H9 (cell line): ENCODE measurements around the gene PIBF1. TPM values are rescaled to one million over a fixed set of nuclear protein-coding genes. Genes with fewer than 3 reads are reported as not detected.

ENCODE experiments used
- DNase-seq: peaks from one replicate; pipeline ENCODE4 v3.0.0-alpha.2; 2017
- H2AFZ ChIP-seq: one replicate; pipeline ENCODE4 v1.6.1; 2013; ENCODE audit warnings: mild to moderate bottlenecking, low read length, control low read depth, moderate library complexity
- H2AK5ac ChIP-seq: 2 replicates; pipeline ENCODE4 v1.6.1; 2013; ENCODE audit warnings: low read length, control low read depth, mixed read lengths; ENCODE audit not compliant: insufficient read length
- H2BK120ac ChIP-seq: one replicate; pipeline ENCODE4 v1.6.1; 2013; ENCODE audit warnings: low read depth, mild to moderate bottlenecking, low read length, control low read depth, inconsistent platforms; ENCODE audit not compliant: poor library complexity, severe bottlenecking
- H2BK12ac ChIP-seq: 2 replicates; pipeline ENCODE4 v1.6.1; 2013; ENCODE audit warnings: low read length, control low read depth, mixed read lengths, low read depth; ENCODE audit not compliant: insufficient read length
- H2BK15ac ChIP-seq: 2 replicates; pipeline ENCODE4 v1.6.1; 2013; ENCODE audit warnings: low read depth, low read length, control low read depth
- H2BK20ac ChIP-seq: one replicate; pipeline ENCODE4 v1.6.1; 2013; ENCODE audit warnings: low read depth, mild to moderate bottlenecking, low read length, control low read depth, inconsistent platforms; ENCODE audit not compliant: poor library complexity, severe bottlenecking
- H2BK5ac ChIP-seq: 2 replicates; pipeline ENCODE4 v1.6.1; 2013; ENCODE audit warnings: low read length, control low read depth, mixed read lengths; ENCODE audit not compliant: insufficient read length
- H3K14ac ChIP-seq: 2 replicates; pipeline ENCODE4 v1.6.1; 2013; ENCODE audit warnings: low read length, control low read depth; ENCODE audit not compliant: insufficient read depth
- H3K18ac ChIP-seq: 2 replicates; pipeline ENCODE4 v1.6.1; 2013; ENCODE audit warnings: low read depth, mild to moderate bottlenecking, mixed read lengths, low read length, control low read depth; ENCODE audit not compliant: insufficient read length
- H3K23ac ChIP-seq: 2 replicates; pipeline ENCODE4 v1.6.1; 2013; ENCODE audit warnings: low read length, control low read depth, mixed read lengths, low read depth; ENCODE audit not compliant: insufficient read length
- H3K23me2 ChIP-seq: 2 replicates; pipeline ENCODE4 v1.6.1; 2013; ENCODE audit warnings: low read depth, mild to moderate bottlenecking, mixed read lengths, low read length, control low read depth; ENCODE audit not compliant: insufficient read length, poor library complexity, severe bottlenecking
- H3K27ac ChIP-seq: 2 replicates; pipeline ENCODE4 v1.5.1; 2013; ENCODE audit warnings: low read length, control low read depth, mixed read lengths, low read depth; ENCODE audit not compliant: insufficient read length
- H3K27me3 ChIP-seq: 2 replicates; pipeline ENCODE4 v1.6.1; 2013; ENCODE audit warnings: low read length, control low read depth, inconsistent platforms; ENCODE audit not compliant: insufficient read depth
- H3K4ac ChIP-seq: 2 replicates; pipeline ENCODE4 v1.6.1; 2013; ENCODE audit warnings: low read depth, mild to moderate bottlenecking, control low read depth, inconsistent platforms, low read length, moderate library complexity
- H3K4me1 ChIP-seq: 2 replicates; pipeline ENCODE4 v1.6.1; 2013; ENCODE audit warnings: low read length, control low read depth, inconsistent platforms; ENCODE audit not compliant: insufficient read depth
- H3K4me2 ChIP-seq: 2 replicates; pipeline ENCODE4 v1.6.1; 2013; ENCODE audit warnings: low read length, control low read depth, mixed read lengths; ENCODE audit not compliant: insufficient read length, insufficient read depth
- H3K56ac ChIP-seq: 2 replicates; pipeline ENCODE4 v1.6.1; 2013; ENCODE audit warnings: low read depth, mild to moderate bottlenecking, mixed read lengths, low read length, control low read depth; ENCODE audit not compliant: insufficient read length
- H3K79me1 ChIP-seq: 2 replicates; pipeline ENCODE4 v1.6.1; 2013; ENCODE audit warnings: low read depth, mild to moderate bottlenecking, moderate library complexity, low read length, control low read depth, inconsistent platforms; ENCODE audit not compliant: insufficient read depth, poor library complexity, severe bottlenecking
- H3K79me2 ChIP-seq: 2 replicates; pipeline ENCODE4 v1.6.1; 2013; ENCODE audit warnings: low read length, control low read depth, inconsistent platforms; ENCODE audit not compliant: insufficient read depth
- H3K9ac ChIP-seq: 2 replicates; pipeline ENCODE4 v1.6.1; 2013; ENCODE audit warnings: low read length, control low read depth, mixed read lengths; ENCODE audit not compliant: insufficient read length; ENCODE audit errors: extremely low read depth
- H3K9me3 ChIP-seq: one replicate; pipeline ENCODE4 v1.6.1; 2013; ENCODE audit warnings: low read depth, low read length, inconsistent platforms; ENCODE audit not compliant: control insufficient read depth
- H3T11ph ChIP-seq: one replicate; pipeline ENCODE4 v1.6.1; 2013; ENCODE audit warnings: mild to moderate bottlenecking, low read length, control low read depth, inconsistent platforms
- H4K20me1 ChIP-seq: one replicate; pipeline ENCODE4 v1.6.1; 2013; ENCODE audit not compliant: control insufficient read depth, insufficient read length, insufficient read depth
- H4K5ac ChIP-seq: 2 replicates; pipeline ENCODE4 v1.6.1; 2013; ENCODE audit warnings: low read depth, mild to moderate bottlenecking, mixed read lengths, low read length, control low read depth; ENCODE audit not compliant: insufficient read length
- H4K8ac ChIP-seq: replicated peaks from 2 replicates; pipeline ENCODE4 v1.6.1; 2013; ENCODE audit warnings: low read length, control low read depth, mixed read lengths, low read depth; ENCODE audit not compliant: insufficient read length
- H4K91ac ChIP-seq: 2 replicates; pipeline ENCODE4 v1.6.1; 2013; ENCODE audit warnings: low read depth, mild to moderate bottlenecking, moderate library complexity, mixed read lengths, low read length, control low read depth; ENCODE audit not compliant: insufficient read length
- H3K27ac Mint-ChIP-seq, 3 experiments: 2 replicates in 2 of 3; 3 replicates in 1 of 3; pipeline ENCODE4 v1.8.0; 2020 to 2021; ENCODE audit warnings: mixed read lengths in 3 of 3, mild to moderate bottlenecking in 1 of 3, moderate library complexity in 1 of 3
- H3K27me3 Mint-ChIP-seq: 2 replicates; pipeline ENCODE4 v1.8.0; 2021; ENCODE audit warnings: low read depth, mild to moderate bottlenecking, moderate library complexity, mixed read lengths
- H3K36me3 Mint-ChIP-seq, 3 experiments: 2 replicates in 2 of 3; 3 replicates in 1 of 3; pipeline ENCODE4 v1.8.0; 2020 to 2021; ENCODE audit warnings: low read depth in 3 of 3, mixed read lengths in 3 of 3; ENCODE audit not compliant: insufficient read depth in 1 of 3
- H3K4me1 Mint-ChIP-seq, 2 experiments: 2 replicates each; pipeline ENCODE4 v1.8.0; 2020; ENCODE audit warnings: mixed read lengths in 2 of 2
- H3K4me3 Mint-ChIP-seq, 2 experiments: 2 replicates in 1 of 2; 3 replicates in 1 of 2; pipeline ENCODE4 v1.8.0; 2020 to 2021; ENCODE audit warnings: mild to moderate bottlenecking in 2 of 2, mixed read lengths in 2 of 2, moderate library complexity in 1 of 2
- H3K9me3 Mint-ChIP-seq, 2 experiments: 2 replicates in 1 of 2; 3 replicates in 1 of 2; pipeline ENCODE4 v1.8.0; 2020; ENCODE audit warnings: mild to moderate bottlenecking in 2 of 2, mixed read lengths in 2 of 2, moderate library complexity in 1 of 2
- CTCF ChIP-seq: fragments of 200-600 bp; sonication (generic); conservative IDR thresholded peaks from 3 replicates; pipeline ENCODE4 v1.8.0; 2021; ENCODE audit warnings: antibody characterized with exemption, mild to moderate bottlenecking
- WGBS: extraction: QIAGEN DNeasy Blood & Tissue Kit; methylation state at CpG from one replicate; pipeline ENCODE4 v1.1.7; 2013; ENCODE audit warnings: missing lambda C conversion rate, low lambda C conversion rate, mixed read lengths; ENCODE audit not compliant: insufficient read length; ENCODE audit errors: extremely low coverage; 5-methylcytosine and 5-hydroxymethylcytosine counted together
- total RNA-seq: library from RNA; stranded (reverse); gene quantifications from 2 replicates; pipeline ENCODE4 v1.2.1, GENCODE V29; 2021

PIBF1 gene
- total RNA-seq, 1 experiment from 2014 or later: 12.7 TPM

- Histone ChIP-seq H2BK5ac (no peak overlapping the region), H4K5ac (no peak overlapping the region), H2BK12ac (no peak overlapping the region), H3K56ac (no peak overlapping the region), H3T11ph (no peak overlapping the region), H3K23me2 (peaks cover 11% of the 10 kb centered on the region), H3K4me2 (no peak overlapping the region), H3K14ac (no peak overlapping the region), H3K27ac (no peak overlapping the region), H2BK120ac (no peak overlapping the region), H4K8ac (no peak overlapping the region), H2AFZ (no peak overlapping the region), H4K91ac (no peak overlapping the region), H2BK20ac (no peak overlapping the region), H3K4ac (no peak overlapping the region), H3K18ac (no peak overlapping the region), H3K27me3 (peaks cover 18% of the 10 kb centered on the region), H2BK15ac (no peak overlapping the region), H2AK5ac (no peak overlapping the region), H3K4me1 (no peaks in the 10 kb centered on the region; the same call in 1 of the 2 replicates), H3K79me2 (no peaks in the 10 kb centered on the region), H3K9me3 (no peaks in the 10 kb centered on the region), H3K23ac (no peak overlapping the region), H3K79me1 (no peaks in the 10 kb centered on the region), H4K20me1 (no peaks in the 10 kb centered on the region), H3K9ac (no peak overlapping the region)
- no peak for DNase-seq
- TF ChIP-seq CTCF: no peak
- H3K9me3 Mint-ChIP-seq: no peaks in the 10 kb centered on the region
- WGBS: no CpG with 5 or more reads among the region's 8 CpGs
- H3K36me3 Mint-ChIP-seq: peaks cover 0 to 4% (median 0%) of the 10 kb centered on the region in 3 experiments; a peak in 2 of 7 replicates
- peaks cover 31 to 34% of the 10 kb centered on the region in 2 experiments for H3K4me1 Mint-ChIP-seq
- H3K27ac Mint-ChIP-seq: no peak overlapping the region
- H3K4me3 Mint-ChIP-seq: no peak overlapping the region
- peaks cover 41% of the 10 kb centered on the region for H3K27me3 Mint-ChIP-seq
Measured at GRCh38 chr13:73055813-73056564, 274.1 kb downstream of the PIBF1 start.
